NCI-H1436 (cell line): Measurements from ENCODE around the gene UAP1L1.

ENCODE experiments used
- DNase-seq: peaks from one replicate; lab custom pipeline; 2025; lab: John Stamatoyannopoulos, UW

The UAP1L1 gene

GRCh38 chr9:137097761-137098462 lies 20.6 kb downstream of the UAP1L1 start:
- no peak for DNase-seq

GRCh38 chr9:137099231-137099630 lies 21.9 kb downstream of the UAP1L1 start:
- no peak for DNase-seq

GRCh38 chr9:137103206-137103999 lies 26.1 kb downstream of the UAP1L1 start:
- no peak for DNase-seq

- no peak for DNase-seq
These were observed 28.7 kb downstream of the UAP1L1 start for GRCh38 chr9:137105814-137106661.

- DNase-seq = no peak
These were observed 29.4 kb downstream of the UAP1L1 start for GRCh38 chr9:137106662-137107250.

GRCh38 chr9:137107312-137107921 lies 30.1 kb downstream of the UAP1L1 start:
- no peak for DNase-seq

- no peak for DNase-seq
These were observed 30.7 kb downstream of the UAP1L1 start for GRCh38 chr9:137107982-137108381.

GRCh38 chr9:137108608-137109249 lies 31.4 kb downstream of the UAP1L1 start:
- DNase-seq = no peak

- no peak for DNase-seq
These were observed 32.2 kb downstream of the UAP1L1 start for GRCh38 chr9:137109250-137110146.

- no peak for DNase-seq
These were observed 33.0 kb downstream of the UAP1L1 start for GRCh38 chr9:137110147-137110910.

GRCh38 chr9:137110911-137111787 lies 33.8 kb downstream of the UAP1L1 start:
- no peak for DNase-seq

GRCh38 chr9:137111788-137112563 lies 34.7 kb downstream of the UAP1L1 start:
- no peak for DNase-seq

GRCh38 chr9:137112564-137113384 lies 35.5 kb downstream of the UAP1L1 start:
- DNase-seq = no peak

GRCh38 chr9:137113385-137114159 lies 36.3 kb downstream of the UAP1L1 start:
- DNase-seq = no peak

- no peak for DNase-seq
These were observed 36.9 kb downstream of the UAP1L1 start for GRCh38 chr9:137114220-137114612.
